ENCODE data around the gene SLC35E1.

- TF ChIP-seq CTCF (IDR thresholded peaks at IDR 0.05) (no peak), RAD21 (IDR thresholded peaks at IDR 0.05; ENCODE audit: low read length) (no peak)
These were observed 46.0 kb upstream of the SLC35E1 start for GRCh38 chr19:16618248-16618647.
